OCI-LY3 (cell line): ENCODE data around the gene PRICKLE2.

Experiments used
- CTCF ChIP-seq: fragments of 200-600, 300-600 bp; sonication (generic); IDR thresholded peaks from 2 replicates; pipeline ENCODE4 v1.5.1; 2014; ENCODE audit warnings: antibody characterized with exemption, low read length, low read depth
- EZH2phosphoT487 ChIP-seq: fragments of 200-600 bp; shearing (Covaris generic); IDR thresholded peaks from 2 replicates; pipeline ENCODE4 v1.6.1; 2018; ENCODE audit warnings: antibody characterized with exemption, mixed run types, low read depth

- TF ChIP-seq CTCF = no peak
- TF ChIP-seq EZH2phosphoT487 = no peak
Observed at GRCh38 chr3:64218329-64218728, 6.9 kb downstream of the PRICKLE2 start.
